ENCODE data around the gene ZNF646. TPM values are rescaled to one million over a fixed set of nuclear protein-coding genes. Genes with fewer than 3 reads are reported as not detected.
A peak's percentile ranks its signal among the peaks of the same experiment; 100 is the strongest.

ZNF646 gene
- total and polyA plus RNA-seq, 2 of the 13 experiments (the other 11 are each of a cell fraction or from before 2014, with no cell fraction given): 3.4 to 10.9 TPM

DNA sequence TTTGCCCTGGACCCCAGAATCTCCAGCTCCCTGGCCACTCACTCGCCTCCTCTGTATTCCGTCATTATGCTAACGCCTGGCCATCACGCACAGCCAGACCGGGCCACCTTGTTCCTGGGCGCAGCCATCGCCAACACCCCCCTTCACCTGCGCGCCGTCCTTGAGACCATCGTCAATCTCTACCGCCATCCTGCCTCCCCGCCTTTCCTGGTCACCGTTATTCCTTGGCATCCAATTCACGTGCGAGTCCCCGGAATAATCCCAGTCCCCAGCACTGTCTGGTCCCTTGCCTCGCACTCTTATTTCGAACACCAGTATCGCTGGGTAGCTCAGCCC is 19.8 kb downstream of the ZNF646 start (continued):
- TF ChIP-seq, protein P1, sequence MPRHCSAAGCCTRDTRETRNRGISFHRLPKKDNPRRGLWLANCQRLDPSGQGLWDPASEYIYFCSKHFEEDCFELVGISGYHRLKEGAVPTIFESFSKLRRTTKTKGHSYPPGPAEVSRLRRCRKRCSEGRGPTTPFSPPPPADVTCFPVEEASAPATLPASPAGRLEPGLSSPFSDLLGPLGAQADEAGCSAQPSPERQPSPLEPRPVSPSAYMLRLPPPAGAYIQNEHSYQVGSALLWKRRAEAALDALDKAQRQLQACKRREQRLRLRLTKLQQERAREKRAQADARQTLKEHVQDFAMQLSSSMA (CRISPR knock-in tag; IDR thresholded peaks at IDR 0.05): 0 out of 2 replicates have a peak, but pooled peaks have one; percentile 0
- TF ChIP-seq ZNF441 (CRISPR knock-in tag; IDR thresholded peaks at IDR 0.05; ENCODE audit: borderline replicate concordance): no peak; the same call in 1 of the 2 replicates
- TF ChIP-seq ATAD3A (CRISPR knock-in tag; IDR thresholded peaks at IDR 0.05): no peak
- peak; percentile 30; the same call in 1 of the 2 replicates for TF ChIP-seq KDM5A (IDR thresholded peaks at IDR 0.05; ENCODE audit: borderline replicate concordance, low read length)
- TF ChIP-seq GATAD2A (CRISPR knock-in tag; IDR thresholded peaks at IDR 0.05): no peak
- no peak for TF ChIP-seq ZFP36 (IDR thresholded peaks at IDR 0.05; ENCODE audit: borderline replicate concordance, low read depth, low read length, partially characterized antibody)
- TF ChIP-seq, protein P2, sequence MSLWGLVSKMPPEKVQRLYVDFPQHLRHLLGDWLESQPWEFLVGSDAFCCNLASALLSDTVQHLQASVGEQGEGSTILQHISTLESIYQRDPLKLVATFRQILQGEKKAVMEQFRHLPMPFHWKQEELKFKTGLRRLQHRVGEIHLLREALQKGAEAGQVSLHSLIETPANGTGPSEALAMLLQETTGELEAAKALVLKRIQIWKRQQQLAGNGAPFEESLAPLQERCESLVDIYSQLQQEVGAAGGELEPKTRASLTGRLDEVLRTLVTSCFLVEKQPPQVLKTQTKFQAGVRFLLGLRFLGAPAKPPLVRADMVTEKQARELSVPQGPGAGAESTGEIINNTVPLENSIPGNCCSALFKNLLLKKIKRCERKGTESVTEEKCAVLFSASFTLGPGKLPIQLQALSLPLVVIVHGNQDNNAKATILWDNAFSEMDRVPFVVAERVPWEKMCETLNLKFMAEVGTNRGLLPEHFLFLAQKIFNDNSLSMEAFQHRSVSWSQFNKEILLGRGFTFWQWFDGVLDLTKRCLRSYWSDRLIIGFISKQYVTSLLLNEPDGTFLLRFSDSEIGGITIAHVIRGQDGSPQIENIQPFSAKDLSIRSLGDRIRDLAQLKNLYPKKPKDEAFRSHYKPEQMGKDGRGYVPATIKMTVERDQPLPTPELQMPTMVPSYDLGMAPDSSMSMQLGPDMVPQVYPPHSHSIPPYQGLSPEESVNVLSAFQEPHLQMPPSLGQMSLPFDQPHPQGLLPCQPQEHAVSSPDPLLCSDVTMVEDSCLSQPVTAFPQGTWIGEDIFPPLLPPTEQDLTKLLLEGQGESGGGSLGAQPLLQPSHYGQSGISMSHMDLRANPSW (CRISPR knock-in tag; IDR thresholded peaks at IDR 0.05; ENCODE audit: borderline replicate concordance): no peak
- TF ChIP-seq SNAPC2 (CRISPR knock-in tag; IDR thresholded peaks at IDR 0.05): no peak
- TF ChIP-seq ZBTB1 (CRISPR knock-in tag; IDR thresholded peaks at IDR 0.05; ENCODE audit: borderline replicate concordance): no peak
- TF ChIP-seq YEATS2 (CRISPR knock-in tag; IDR thresholded peaks at IDR 0.05; ENCODE audit: borderline replicate concordance): no peak
- no peak for TF ChIP-seq SATB2 (CRISPR knock-in tag; IDR thresholded peaks at IDR 0.05)
- TF ChIP-seq, protein P3, sequence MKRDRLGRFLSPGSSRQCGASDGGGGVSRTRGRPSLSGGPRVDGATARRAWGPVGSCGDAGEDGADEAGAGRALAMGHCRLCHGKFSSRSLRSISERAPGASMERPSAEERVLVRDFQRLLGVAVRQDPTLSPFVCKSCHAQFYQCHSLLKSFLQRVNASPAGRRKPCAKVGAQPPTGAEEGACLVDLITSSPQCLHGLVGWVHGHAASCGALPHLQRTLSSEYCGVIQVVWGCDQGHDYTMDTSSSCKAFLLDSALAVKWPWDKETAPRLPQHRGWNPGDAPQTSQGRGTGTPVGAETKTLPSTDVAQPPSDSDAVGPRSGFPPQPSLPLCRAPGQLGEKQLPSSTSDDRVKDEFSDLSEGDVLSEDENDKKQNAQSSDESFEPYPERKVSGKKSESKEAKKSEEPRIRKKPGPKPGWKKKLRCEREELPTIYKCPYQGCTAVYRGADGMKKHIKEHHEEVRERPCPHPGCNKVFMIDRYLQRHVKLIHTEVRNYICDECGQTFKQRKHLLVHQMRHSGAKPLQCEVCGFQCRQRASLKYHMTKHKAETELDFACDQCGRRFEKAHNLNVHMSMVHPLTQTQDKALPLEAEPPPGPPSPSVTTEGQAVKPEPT (CRISPR knock-in tag; IDR thresholded peaks at IDR 0.05; ENCODE audit: low read depth): no peak
- 0 out of 2 replicates have a peak, but pooled peaks have one; percentile 49 for TF ChIP-seq ZNF678 (CRISPR knock-in tag; IDR thresholded peaks at IDR 0.05)
- no peak for TF ChIP-seq HCFC1 (IDR thresholded peaks at IDR 0.05; ENCODE audit: low read depth, low read length)
- TF ChIP-seq, protein P4, sequence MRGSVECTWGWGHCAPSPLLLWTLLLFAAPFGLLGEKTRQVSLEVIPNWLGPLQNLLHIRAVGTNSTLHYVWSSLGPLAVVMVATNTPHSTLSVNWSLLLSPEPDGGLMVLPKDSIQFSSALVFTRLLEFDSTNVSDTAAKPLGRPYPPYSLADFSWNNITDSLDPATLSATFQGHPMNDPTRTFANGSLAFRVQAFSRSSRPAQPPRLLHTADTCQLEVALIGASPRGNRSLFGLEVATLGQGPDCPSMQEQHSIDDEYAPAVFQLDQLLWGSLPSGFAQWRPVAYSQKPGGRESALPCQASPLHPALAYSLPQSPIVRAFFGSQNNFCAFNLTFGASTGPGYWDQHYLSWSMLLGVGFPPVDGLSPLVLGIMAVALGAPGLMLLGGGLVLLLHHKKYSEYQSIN (CRISPR knock-in tag; IDR thresholded peaks at IDR 0.05; ENCODE audit: borderline replicate concordance): no peak
- no peak for TF ChIP-seq ZMAT3 (CRISPR knock-in tag; conservative IDR thresholded peaks at IDR 0.05)
- TF ChIP-seq ZNF598 (CRISPR knock-in tag; IDR thresholded peaks at IDR 0.05; ENCODE audit: borderline replicate concordance): no peak
- TF ChIP-seq ZNF619 (CRISPR knock-in tag; IDR thresholded peaks at IDR 0.05): no peak
- TF ChIP-seq ZBTB8A (CRISPR knock-in tag; IDR thresholded peaks at IDR 0.05; ENCODE audit: borderline replicate concordance, low read depth): 0 out of 2 replicates have a peak, but pooled peaks have one; percentile 36
- TF ChIP-seq, protein P5, sequence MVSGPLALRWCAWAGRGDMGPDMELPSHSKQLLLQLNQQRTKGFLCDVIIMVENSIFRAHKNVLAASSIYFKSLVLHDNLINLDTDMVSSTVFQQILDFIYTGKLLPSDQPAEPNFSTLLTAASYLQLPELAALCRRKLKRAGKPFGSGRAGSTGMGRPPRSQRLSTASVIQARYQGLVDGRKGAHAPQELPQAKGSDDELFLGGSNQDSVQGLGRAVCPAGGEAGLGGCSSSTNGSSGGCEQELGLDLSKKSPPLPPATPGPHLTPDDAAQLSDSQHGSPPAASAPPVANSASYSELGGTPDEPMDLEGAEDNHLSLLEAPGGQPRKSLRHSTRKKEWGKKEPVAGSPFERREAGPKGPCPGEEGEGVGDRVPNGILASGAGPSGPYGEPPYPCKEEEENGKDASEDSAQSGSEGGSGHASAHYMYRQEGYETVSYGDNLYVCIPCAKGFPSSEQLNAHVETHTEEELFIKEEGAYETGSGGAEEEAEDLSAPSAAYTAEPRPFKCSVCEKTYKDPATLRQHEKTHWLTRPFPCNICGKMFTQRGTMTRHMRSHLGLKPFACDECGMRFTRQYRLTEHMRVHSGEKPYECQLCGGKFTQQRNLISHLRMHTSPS (CRISPR knock-in tag; IDR thresholded peaks at IDR 0.05; ENCODE audit: low read depth): no peak
- TF ChIP-seq ZNF891 (CRISPR knock-in tag; IDR thresholded peaks at IDR 0.05): no peak
- TF ChIP-seq FOXJ3 (CRISPR knock-in tag; IDR thresholded peaks at IDR 0.05; ENCODE audit: borderline replicate concordance): no peak
- peak; percentile 0 for TF ChIP-seq XRCC5 (optimal IDR thresholded peaks at IDR 0.05; ENCODE audit: low read length)
